HepG2 (cell line): ENCODE data around the gene SLTM. TPM values are rescaled to one million over a fixed set of nuclear protein-coding genes. Genes with fewer than 3 reads are reported as not detected.

Source experiments
- CEBPB ChIP-seq: IDR thresholded peaks from 2 replicates; pipeline ENCODE4 v1.6.1; 2011; ENCODE audit warnings: low read depth, low read length, improper control_type of control experiment, borderline replicate concordance
- MATR3 ChIP-seq: sonication (generic); formaldehyde crosslinking; IDR thresholded peaks from 2 replicates; pipeline ENCODE4 v1.4.0; 2020; ENCODE audit warnings: missing genetic modification reagents
- MED1 ChIP-seq: sonication (generic); formaldehyde crosslinking; IDR thresholded peaks from 2 replicates; pipeline ENCODE4 v1.4.0; 2020; ENCODE audit warnings: missing genetic modification reagents
- MXI1 ChIP-seq: IDR thresholded peaks from 3 replicates; pipeline ENCODE4 v1.6.1; 2012; ENCODE audit warnings: low read depth, low read length, inconsistent platforms, borderline replicate concordance
- PHF20 ChIP-seq: sonication (generic); formaldehyde crosslinking; IDR thresholded peaks from 2 replicates; pipeline ENCODE4 v1.5.0; 2020; ENCODE audit warnings: mild to moderate bottlenecking, missing genetic modification reagents
- PHF8 ChIP-seq: sonication (generic); formaldehyde crosslinking; IDR thresholded peaks from 2 replicates; pipeline ENCODE4 v1.5.0; 2020; ENCODE audit warnings: missing genetic modification reagents
- SP5 ChIP-seq: IDR thresholded peaks from 2 replicates; pipeline ENCODE4 v1.6.1; 2016; ENCODE audit warnings: low read depth, borderline replicate concordance
- YY1 ChIP-seq: IDR thresholded peaks from 2 replicates; pipeline ENCODE4 v1.6.1; 2011; ENCODE audit warnings: low read length, low read depth, moderate library complexity, mild to moderate bottlenecking; ENCODE audit not compliant: insufficient read depth, insufficient replicate concordance
- ZNF121 ChIP-seq: sonication (generic); formaldehyde crosslinking; IDR thresholded peaks from 2 replicates; pipeline ENCODE4 v1.5.0; 2020; ENCODE audit warnings: mild to moderate bottlenecking, missing genetic modification reagents
- ZNF207 ChIP-seq: fragments of 450-650 bp; IDR thresholded peaks from 2 replicates; pipeline ENCODE4 v1.6.1; 2016; ENCODE audit warnings: antibody characterized with exemption, borderline replicate concordance
- ZNF446 ChIP-seq: sonication (generic); formaldehyde crosslinking; IDR thresholded peaks from 2 replicates; pipeline ENCODE4 v1.5.0; 2020; ENCODE audit warnings: mild to moderate bottlenecking, missing genetic modification reagents
- ZNF772 ChIP-seq: sonication (generic); formaldehyde crosslinking; IDR thresholded peaks from 2 replicates; pipeline ENCODE4 v1.5.0; 2020; ENCODE audit warnings: mild to moderate bottlenecking, missing genetic modification reagents
- polyA plus RNA-seq, 8 experiments: library from polyadenylated mRNA; depleted of rRNA in 3 of 8; stranded (reverse) in 7 of 8; unstranded in 1 of 8; fragments of >200 nt; fragmentation: Illumina TruSeq in 4 of 8; extraction: Trizol in 4 of 8; gene quantifications; 2 replicates each; pipeline versions ENCODE4 v1.2.1 to v1.2.3, GENCODE V29; 2011 to 2016; ENCODE audit warnings: low read depth in 4 of 8, missing spikeins in 1 of 8, mixed read lengths in 1 of 8; ENCODE audit not compliant: insufficient read depth in 1 of 8
- total RNA-seq, 5 experiments: library from RNA; depleted of rRNA; stranded (reverse); fragments of >200 nt; fragmentation: Illumina TruSeq; extraction: Trizol; gene quantifications; 2 replicates each; pipeline ENCODE4 v1.2.3, GENCODE V29; 2016; ENCODE audit warnings: low read depth in 1 of 5
- TF ChIP-seq, protein P1 (sequence below): sonication (generic); formaldehyde crosslinking; conservative IDR thresholded peaks from 2 replicates; pipeline ENCODE4 v1.4.0; 2020; ENCODE audit warnings: mild to moderate bottlenecking, missing genetic modification reagents, moderate library complexity
- TF ChIP-seq, protein P2 (sequence below): sonication (generic); formaldehyde crosslinking; IDR thresholded peaks from 2 replicates; pipeline ENCODE4 v1.4.0; 2020; ENCODE audit warnings: missing genetic modification reagents, borderline replicate concordance
- TF ChIP-seq, protein P3 (sequence below): sonication (generic); formaldehyde crosslinking; IDR thresholded peaks from 2 replicates; pipeline ENCODE4 v1.9.0; 2021; ENCODE audit warnings: missing genetic modification reagents, mild to moderate bottlenecking, borderline replicate concordance
- TF ChIP-seq, protein P4 (sequence below): sonication (generic); formaldehyde crosslinking; IDR thresholded peaks from 2 replicates; pipeline ENCODE4 v1.4.0; 2020; ENCODE audit warnings: mild to moderate bottlenecking, low read depth, missing genetic modification reagents
- TF ChIP-seq, protein P5 (sequence below): fragments of 450-650 bp; IDR thresholded peaks from 2 replicates; pipeline ENCODE4 v1.6.1; 2017

SLTM gene
- total and polyA plus RNA-seq, 2 of the 13 experiments (the other 11 are each of a cell fraction or from before 2014, with no cell fraction given), result 22.0 to 64.2 TPM

DNA sequence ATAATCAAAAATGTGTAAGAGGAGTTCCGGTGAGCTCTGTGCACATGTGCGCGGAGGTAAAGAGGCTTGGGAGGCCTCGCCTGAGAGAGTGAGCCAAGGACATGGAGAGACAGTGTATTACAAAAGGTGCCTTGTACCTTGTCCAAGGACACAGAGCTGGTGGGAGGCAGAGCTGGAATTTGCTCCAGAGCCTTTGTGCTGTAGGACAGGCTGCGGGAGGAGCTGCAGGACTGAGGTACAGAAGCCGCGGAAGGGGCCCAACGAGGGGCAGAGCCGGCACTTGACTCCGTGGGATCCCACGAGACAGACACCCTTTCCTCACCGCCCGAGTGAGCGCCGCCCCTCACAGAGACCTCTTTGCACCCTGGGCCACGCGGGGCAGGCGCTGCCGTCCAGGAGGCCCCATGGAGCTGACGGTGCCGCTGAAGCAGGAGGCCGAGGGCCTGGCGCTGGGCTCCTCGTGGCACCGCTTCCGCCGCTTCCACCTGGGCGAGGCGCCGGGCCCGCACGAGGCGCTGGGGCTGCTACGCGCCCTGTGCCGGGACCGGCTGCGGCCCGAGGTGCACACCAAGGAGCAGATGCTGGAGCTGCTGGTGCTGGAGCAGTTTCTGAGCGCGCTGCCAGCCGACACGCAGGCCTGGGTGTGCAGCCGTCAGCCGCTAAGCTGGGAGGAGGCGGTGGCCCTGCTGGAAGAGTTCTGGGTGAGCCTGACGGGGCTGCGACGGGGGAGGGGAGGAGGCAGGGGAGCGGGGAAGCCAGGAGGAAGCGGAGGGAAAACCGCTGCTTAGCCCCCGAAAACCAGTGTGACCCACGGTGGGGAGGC lies 68.7 kb downstream of the SLTM start (continued):
- TF ChIP-seq PHF20 (CRISPR knock-in tag) (peak; percentile 26; the same call in 1 of the 2 replicates), MATR3 (CRISPR knock-in tag) (no peak), ZNF207 (no peak), YY1 (peak; percentile 39), CEBPB (peak; percentile 46; the same call in 1 of the 2 replicates), ZNF772 (CRISPR knock-in tag) (peak; percentile 48; the same call in 1 of the 2 replicates), ZNF121 (peak; percentile 36; the same call in 1 of the 2 replicates), MXI1 (peak; percentile 47; the same call in 2 of the 3 replicates), ZNF446 (CRISPR knock-in tag) (peak; percentile 74; the same call in 1 of the 2 replicates), PHF8 (CRISPR knock-in tag) (peak; percentile 90), SP5 (CRISPR knock-in tag) (peak; percentile 47), MED1 (CRISPR knock-in tag) (peak; percentile 79)
- TF ChIP-seq, protein P1, sequence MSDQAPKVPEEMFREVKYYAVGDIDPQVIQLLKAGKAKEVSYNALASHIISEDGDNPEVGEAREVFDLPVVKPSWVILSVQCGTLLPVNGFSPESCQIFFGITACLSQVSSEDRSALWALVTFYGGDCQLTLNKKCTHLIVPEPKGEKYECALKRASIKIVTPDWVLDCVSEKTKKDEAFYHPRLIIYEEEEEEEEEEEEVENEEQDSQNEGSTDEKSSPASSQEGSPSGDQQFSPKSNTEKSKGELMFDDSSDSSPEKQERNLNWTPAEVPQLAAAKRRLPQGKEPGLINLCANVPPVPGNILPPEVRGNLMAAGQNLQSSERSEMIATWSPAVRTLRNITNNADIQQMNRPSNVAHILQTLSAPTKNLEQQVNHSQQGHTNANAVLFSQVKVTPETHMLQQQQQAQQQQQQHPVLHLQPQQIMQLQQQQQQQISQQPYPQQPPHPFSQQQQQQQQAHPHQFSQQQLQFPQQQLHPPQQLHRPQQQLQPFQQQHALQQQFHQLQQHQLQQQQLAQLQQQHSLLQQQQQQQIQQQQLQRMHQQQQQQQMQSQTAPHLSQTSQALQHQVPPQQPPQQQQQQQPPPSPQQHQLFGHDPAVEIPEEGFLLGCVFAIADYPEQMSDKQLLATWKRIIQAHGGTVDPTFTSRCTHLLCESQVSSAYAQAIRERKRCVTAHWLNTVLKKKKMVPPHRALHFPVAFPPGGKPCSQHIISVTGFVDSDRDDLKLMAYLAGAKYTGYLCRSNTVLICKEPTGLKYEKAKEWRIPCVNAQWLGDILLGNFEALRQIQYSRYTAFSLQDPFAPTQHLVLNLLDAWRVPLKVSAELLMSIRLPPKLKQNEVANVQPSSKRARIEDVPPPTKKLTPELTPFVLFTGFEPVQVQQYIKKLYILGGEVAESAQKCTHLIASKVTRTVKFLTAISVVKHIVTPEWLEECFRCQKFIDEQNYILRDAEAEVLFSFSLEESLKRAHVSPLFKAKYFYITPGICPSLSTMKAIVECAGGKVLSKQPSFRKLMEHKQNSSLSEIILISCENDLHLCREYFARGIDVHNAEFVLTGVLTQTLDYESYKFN (CRISPR knock-in tag), result peak; percentile 86
- TF ChIP-seq, protein P2, sequence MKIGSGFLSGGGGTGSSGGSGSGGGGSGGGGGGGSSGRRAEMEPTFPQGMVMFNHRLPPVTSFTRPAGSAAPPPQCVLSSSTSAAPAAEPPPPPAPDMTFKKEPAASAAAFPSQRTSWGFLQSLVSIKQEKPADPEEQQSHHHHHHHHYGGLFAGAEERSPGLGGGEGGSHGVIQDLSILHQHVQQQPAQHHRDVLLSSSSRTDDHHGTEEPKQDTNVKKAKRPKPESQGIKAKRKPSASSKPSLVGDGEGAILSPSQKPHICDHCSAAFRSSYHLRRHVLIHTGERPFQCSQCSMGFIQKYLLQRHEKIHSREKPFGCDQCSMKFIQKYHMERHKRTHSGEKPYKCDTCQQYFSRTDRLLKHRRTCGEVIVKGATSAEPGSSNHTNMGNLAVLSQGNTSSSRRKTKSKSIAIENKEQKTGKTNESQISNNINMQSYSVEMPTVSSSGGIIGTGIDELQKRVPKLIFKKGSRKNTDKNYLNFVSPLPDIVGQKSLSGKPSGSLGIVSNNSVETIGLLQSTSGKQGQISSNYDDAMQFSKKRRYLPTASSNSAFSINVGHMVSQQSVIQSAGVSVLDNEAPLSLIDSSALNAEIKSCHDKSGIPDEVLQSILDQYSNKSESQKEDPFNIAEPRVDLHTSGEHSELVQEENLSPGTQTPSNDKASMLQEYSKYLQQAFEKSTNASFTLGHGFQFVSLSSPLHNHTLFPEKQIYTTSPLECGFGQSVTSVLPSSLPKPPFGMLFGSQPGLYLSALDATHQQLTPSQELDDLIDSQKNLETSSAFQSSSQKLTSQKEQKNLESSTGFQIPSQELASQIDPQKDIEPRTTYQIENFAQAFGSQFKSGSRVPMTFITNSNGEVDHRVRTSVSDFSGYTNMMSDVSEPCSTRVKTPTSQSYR (CRISPR knock-in tag), result peak; percentile 28; the same call in 1 of the 2 replicates
- TF ChIP-seq, protein P3, sequence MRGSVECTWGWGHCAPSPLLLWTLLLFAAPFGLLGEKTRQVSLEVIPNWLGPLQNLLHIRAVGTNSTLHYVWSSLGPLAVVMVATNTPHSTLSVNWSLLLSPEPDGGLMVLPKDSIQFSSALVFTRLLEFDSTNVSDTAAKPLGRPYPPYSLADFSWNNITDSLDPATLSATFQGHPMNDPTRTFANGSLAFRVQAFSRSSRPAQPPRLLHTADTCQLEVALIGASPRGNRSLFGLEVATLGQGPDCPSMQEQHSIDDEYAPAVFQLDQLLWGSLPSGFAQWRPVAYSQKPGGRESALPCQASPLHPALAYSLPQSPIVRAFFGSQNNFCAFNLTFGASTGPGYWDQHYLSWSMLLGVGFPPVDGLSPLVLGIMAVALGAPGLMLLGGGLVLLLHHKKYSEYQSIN (CRISPR knock-in tag), result 0 out of 2 replicates have a peak, but pooled peaks have one; percentile 53
- TF ChIP-seq, protein P4, sequence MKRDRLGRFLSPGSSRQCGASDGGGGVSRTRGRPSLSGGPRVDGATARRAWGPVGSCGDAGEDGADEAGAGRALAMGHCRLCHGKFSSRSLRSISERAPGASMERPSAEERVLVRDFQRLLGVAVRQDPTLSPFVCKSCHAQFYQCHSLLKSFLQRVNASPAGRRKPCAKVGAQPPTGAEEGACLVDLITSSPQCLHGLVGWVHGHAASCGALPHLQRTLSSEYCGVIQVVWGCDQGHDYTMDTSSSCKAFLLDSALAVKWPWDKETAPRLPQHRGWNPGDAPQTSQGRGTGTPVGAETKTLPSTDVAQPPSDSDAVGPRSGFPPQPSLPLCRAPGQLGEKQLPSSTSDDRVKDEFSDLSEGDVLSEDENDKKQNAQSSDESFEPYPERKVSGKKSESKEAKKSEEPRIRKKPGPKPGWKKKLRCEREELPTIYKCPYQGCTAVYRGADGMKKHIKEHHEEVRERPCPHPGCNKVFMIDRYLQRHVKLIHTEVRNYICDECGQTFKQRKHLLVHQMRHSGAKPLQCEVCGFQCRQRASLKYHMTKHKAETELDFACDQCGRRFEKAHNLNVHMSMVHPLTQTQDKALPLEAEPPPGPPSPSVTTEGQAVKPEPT (CRISPR knock-in tag), result no peak
- TF ChIP-seq, protein P5, sequence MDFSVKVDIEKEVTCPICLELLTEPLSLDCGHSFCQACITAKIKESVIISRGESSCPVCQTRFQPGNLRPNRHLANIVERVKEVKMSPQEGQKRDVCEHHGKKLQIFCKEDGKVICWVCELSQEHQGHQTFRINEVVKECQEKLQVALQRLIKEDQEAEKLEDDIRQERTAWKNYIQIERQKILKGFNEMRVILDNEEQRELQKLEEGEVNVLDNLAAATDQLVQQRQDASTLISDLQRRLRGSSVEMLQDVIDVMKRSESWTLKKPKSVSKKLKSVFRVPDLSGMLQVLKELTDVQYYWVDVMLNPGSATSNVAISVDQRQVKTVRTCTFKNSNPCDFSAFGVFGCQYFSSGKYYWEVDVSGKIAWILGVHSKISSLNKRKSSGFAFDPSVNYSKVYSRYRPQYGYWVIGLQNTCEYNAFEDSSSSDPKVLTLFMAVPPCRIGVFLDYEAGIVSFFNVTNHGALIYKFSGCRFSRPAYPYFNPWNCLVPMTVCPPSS, result no peak
